Stimulated activated CD4-positive, alpha-beta T cell treated with anti-CD3 and anti-CD28 coated beads, Interleukin-15, amount 100 ng/mL, for 24 hours (primary cell): ENCODE measurements around the gene ZCCHC4.
A peak's percentile ranks its signal among the peaks of the same experiment; 100 is the strongest.
"Not testable (repeated sequence)": the region's sequence is repeated elsewhere in the genome, so short reads cannot be mapped to it uniquely, and the experiment has no call there.

ENCODE experiments used
- DNase-seq: peaks from one replicate; pipeline ENCODE4 v3.0.0-alpha.2; 2020

Gene ZCCHC4

DNA sequence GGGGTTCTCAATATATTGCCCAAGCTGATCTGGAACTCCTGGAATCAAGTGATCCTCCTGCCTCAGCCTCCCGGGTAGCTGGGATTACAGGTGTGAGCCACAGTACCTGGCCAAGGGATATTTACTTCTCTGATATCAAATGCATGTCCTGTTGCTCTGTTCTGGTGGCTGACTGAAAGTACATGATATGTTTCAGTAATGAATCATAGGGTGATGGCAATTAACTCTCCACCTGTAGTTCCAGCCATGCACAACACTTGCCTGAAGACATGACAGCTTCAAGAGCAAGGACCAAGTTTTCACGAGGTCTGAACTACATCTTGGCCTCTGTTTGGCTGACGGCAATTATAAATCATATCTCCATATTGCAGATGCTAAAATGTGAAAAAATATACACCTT lies 9.1 kb downstream of the ZCCHC4 start:
- DNase-seq: no peak

DNA sequence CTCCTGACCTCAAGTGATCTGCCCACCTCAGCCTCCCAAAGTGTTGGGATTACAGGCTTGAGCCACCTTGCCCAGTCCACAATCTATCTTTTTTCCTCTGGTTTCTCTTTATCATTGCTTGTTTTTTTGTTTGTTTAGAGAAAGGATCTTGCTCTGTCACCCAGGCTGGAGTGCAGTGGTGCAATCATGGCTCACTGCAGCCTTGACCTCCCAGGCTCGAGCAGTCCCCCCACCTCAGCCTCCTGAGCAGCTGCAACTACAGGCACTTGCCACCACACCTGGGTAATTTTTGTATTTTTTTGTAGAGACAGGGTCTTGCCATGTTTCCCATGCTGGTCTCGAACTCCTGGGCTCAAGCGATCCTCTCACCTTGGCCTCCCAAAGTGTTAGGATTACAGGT lies 15.9 kb downstream of the ZCCHC4 start:
- DNase-seq: not testable (repeated sequence)

DNA sequence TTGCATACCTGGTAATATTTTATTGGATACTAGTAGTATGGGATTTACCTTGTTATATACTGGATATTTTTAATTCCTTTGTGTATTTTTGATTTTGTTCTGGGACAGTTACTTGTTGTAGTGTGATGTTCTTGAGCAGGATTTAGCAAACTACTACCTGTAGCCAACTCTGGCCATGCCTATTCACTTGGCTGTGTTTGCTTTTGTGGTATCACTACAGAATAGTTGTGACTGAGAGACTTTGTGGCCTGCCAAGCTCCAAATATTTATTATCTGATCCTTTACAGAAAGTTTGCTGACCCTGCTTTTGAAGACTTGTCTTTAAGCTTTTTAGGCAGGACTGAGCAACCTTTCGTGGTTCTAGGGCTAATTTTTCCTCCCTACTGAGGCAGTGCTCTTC lies 17.8 kb downstream of the ZCCHC4 start:
- no peak for DNase-seq

DNA sequence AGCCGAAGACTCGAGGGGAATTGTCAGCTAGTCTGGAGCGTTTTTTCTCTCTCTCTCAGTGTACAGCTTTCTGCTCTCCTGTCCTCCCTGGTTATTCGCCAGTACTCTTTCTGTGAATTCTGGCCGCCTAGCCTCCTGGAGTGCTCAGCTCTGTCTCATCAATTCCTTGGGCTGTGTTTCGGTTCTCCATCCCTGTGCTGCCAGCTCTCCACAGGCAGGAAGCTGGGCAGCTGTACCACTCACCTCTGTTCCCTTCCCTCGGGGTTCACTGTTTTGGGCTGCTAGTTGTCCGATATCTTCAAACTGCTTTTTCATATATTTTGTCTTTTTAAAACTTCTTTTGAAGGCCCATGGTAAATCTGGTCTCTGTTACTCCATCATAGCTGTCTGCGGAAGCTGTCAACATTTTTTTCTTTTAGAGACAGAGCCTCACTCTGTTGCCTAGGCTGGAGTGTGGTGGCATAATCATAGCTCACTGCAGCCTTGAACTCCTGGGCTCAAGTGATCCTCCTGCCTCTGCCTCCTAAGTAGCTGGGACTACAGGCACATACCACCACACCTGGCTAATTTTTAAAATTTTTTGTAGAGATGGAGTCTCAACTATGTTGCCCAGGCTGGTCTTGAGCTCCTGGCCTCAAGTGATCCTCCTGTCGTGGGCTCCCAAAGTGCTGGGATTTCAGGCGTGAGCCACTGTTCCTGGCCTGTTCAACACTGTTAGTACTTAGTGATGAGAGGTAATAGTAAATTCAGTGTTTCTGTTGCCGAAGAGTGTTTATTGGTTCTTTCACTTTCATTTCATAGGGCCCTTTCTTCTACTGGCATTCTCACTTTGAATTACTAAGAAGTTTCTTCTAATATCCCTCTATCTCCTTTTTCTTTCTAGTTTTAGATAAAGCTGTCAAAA lies 18.6 kb downstream of the ZCCHC4 start:
- no peak for DNase-seq

DNA sequence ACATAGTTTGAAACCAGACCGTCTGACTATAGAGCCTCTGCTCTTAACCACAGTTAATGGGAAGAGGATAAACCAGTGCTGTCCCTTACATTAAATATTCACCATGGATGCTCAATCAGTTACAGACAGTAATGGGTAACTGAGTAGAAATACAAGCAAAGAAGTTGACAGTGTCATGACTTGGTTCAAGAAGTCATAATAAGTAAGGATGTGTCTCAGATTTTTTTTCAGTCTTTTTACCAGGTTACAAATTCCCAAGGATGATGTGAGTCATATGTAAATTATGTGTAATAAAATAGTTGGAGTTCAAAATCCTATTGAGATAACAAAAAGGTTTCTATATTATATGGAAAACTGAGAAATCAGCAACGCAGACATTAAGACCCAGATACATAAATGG lies 31.1 kb downstream of the ZCCHC4 start:
- DNase-seq: no peak

DNA sequence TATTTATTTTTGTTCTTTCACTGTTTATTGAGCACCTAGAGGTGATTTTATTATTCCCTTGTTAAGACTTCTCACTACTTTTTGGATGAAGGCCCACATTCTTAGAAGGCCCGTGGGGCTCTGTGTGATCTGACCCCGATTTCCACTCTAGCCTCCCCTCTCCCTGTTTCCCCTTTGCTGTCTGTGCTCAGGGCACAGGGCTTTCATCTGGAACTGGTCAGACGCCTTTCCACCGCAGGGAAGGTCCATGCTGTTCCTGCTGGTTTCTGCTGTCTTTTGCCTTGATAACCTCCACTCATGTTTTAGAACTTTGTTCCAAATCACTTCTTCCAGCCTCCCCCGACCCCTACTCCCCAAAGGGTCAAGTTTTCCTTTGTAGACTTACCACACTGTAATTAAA lies 33.2 kb downstream of the ZCCHC4 start:
- DNase-seq: no peak

DNA sequence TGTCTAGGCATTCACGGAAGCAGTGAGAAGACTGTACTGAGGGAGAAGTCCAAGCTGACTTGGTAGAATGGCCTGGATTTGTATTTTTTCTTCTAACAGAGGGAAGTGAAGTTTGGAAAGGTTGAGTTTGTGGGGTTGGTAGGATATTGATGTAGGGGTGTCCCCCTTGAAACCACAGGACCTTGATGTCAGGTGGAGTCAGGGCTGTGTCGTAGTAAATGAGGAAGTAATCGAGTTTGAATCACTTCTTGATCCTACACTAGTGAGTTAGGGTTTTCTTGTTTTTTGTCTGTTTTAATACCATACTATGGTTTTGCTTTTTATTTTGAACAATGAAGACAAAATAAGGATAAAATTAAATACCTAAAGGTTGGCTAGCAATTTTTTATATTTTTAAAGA lies 34.3 kb downstream of the ZCCHC4 start:
- DNase-seq: no peak

DNA sequence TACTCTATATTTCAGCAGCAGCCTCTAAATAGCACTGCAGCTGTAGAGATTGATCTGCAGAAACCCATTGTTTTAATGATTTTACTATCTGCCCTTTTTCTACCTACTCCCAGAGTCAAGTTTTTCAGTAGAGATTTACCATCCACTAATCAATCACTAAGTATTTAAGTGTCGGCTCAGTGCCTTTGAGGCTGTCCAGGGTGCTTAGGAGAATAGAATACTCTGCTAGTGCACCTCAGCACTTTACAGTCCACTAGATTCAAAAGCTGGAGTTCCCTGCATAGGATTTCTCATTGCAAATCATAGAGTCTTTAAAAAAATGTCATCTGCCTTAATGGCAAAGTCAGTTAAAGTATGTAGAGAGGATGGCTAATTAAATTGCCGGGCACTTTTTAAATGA lies 34.9 kb downstream of the ZCCHC4 start:
- DNase-seq: no peak

DNA sequence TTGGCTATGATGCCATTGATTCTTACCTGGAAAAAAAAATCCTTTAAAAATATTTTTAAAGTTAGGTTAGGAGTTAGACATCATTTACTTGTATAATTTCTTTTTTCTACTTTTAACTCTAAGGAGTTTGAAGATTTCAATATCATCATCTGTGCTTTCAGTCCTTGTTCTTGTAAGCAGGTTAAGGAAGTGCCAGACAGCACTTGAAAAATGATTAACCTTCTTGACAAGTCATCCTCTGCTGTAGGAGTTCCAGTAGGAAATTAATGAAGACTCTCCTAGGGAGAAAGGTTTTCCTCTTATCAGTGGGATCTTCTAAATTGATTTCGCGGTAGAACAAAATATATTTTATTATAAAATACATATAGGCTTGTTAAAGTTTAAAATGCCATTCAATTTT lies 35.4 kb downstream of the ZCCHC4 start:
- no peak for DNase-seq

DNA sequence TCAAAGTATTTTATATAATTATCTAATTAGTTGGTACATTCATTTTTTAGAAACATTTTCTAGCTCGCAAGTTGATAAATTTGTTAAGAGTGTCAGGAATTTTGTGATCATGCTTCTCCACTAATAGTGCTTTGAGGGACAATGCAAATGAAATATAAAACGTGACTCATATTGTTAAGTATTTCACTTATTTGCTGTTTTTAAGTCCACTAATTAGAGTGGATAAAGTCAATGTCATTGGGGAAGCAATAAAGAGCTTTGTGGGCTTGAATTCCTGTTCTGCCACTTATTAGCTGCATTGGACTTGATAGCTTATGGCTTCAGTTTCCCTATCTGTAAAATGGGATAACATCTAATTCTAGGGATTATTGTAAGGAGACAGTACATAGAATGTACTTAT lies 38.0 kb downstream of the ZCCHC4 start:
- no peak for DNase-seq

DNA sequence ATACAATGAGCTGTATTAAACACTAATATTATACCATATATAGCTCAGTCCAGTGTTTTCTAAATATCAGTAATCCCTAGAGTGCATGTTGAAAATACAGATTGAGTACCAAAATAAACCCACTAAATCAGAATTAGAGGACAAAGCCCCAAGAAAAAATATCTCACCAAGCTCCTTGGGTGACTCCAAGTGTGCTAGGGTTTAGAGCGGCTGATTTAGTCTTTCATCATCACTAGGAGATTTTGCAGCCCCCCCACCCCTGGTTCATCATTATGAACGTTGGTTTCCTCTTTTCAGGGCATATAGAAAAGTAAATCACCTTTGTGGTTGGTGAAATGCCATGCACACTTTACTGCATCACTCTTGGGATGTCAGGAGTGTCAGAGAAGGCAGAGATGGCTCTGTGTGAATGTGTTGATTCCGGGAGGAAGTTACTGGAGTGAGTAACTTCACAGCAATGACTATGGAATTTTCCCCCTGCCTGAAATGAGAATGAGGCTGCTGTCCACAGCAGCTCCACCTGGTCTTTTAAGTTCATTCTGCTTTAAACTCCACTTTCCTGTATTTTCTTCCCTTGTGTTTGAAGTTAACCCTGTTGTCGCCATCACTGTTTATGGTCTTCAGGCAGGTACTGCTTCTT lies 39.3 kb downstream of the ZCCHC4 start:
- DNase-seq: no peak

DNA sequence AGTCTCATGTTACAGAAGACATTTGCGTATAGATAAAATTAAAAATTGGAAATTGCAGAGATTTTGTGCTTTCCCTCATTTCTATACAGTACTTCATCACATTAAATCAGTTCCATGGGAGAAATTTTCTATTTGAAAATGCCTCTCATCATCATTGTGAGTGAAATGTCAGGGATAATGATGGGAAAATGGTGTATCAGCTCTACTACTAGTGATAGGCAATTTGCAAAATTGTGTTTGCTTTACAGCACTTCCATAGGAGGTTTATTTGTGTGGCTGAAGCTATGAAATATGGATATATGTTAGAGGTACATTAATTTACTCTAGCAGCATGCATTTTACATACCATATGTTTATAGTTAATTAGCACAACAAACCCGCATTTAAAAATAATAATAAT lies 43.5 kb downstream of the ZCCHC4 start:
- no peak for DNase-seq

DNA sequence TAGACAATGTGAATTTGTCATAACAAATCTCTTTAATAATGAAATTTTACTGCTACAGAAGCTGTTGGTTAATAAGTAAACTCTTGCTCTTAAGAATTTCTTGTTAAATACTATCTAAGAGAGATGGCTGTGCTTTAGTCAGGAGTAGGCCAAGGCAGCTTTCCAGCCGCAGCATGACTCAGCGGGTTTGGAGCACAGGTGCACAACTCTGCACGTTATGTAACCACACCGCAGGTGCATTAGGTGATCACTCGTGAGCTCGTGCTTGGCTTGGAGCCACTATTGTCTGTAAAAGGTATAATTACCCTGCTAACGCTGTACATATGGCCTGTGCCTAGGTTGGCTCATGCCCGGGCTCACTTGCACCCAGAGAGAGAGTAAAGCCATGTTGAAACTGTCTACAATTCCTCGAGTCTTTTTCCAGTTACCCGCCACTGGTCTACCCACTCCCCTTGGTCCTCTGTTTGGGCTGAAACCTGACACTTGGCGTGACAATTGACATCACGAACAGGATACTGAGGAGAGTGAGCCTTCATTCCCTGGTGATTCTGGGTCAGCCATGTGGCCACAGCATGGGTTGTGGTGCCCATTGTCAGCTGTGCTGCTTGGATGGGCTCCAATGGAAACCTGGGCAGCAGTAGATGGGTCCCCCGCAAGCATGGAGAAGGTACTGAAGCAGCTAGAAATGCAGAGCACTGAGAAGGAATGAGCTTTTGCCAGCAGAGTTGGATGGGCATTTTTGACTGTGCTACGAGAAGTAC lies 46.1 kb downstream of the ZCCHC4 start:
- DNase-seq: no peak

DNA sequence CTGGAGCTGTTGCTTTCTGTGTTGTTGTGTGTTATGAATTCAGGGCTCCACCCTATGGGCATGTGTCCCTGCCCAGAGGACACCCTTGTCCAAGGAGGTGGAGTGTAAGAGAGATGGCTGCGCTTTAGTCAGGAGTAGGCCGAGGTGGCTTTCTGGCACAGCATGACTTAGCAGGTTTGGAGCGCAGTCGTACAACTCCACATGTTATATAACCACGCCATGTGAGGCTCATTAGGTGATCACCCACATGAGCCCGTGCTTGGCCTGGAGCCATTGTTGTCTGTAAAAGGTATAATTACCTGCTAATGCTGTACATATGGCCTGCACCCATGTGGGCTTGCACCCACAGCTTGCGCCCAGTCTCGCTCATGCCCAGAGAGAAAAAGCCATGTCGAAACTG lies 48.7 kb downstream of the ZCCHC4 start:
- DNase-seq: no peak

DNA sequence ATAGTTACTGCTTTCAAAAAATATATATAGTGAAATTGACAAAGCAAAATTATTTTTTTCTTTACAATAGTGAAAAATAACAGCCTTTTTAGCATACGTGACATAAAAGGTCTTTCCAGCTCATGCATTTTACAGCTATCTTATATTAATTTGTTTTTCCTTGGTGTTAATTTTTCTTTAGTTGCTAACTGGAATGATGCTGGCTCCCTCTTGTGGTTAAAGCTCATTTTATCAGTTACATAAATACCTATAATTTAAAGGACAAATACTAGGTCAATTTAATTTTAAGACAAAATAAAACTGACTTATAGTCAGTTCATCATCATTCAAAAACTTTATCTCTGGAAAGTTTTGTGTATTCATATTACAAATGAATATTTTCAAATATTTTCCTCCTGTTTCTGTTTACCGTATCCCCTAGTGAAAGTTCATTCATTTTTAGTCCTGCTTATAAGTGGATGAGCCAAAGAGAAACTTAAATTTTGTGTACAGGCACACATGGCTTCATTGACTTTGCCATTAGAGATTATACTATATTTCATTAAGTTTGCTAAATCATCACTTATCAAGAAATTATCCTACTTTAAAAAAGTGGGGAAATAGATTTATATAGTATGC lies 54.5 kb downstream of the ZCCHC4 start:
- no peak for DNase-seq

DNA sequence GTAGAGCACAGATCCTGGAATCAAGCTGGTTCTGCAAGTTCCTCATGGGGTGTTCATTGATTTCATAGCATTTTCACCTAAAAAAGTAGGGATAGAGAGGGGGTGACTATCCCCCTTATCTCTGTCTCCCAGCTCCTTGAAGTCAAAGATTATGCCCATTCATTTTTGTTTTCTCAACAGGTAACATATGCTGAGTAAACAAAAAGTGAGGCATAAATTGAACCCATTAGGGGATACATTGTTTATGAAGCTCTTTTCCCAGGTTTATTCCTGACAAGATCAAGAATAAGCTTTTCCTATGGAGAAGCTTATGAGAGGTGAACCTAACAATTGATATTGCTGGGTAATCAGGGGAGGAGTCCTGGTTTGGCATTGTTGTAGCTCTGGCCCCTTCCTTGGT lies 55.3 kb downstream of the ZCCHC4 start:
- DNase-seq: no peak

DNA sequence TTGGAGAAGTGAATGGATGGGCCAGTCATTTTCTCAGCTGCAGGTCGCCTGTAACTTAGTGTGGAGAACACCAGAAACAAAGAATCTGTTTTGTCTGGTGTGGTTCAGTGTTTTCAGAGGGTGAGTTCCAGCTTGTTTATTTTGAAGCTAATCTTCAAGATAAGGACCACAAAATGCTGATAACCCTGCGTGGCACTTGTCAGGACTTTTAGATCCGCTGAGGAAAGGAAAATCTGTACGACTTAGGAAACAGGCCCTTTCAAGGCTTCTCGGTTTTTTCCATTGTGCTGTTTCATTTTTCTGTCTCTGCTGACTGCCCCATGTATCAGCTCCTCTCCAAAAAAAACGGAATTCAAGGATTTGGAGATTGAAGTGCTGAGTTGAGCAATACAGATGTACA lies 55.7 kb downstream of the ZCCHC4 start:
- DNase-seq: no peak

DNA sequence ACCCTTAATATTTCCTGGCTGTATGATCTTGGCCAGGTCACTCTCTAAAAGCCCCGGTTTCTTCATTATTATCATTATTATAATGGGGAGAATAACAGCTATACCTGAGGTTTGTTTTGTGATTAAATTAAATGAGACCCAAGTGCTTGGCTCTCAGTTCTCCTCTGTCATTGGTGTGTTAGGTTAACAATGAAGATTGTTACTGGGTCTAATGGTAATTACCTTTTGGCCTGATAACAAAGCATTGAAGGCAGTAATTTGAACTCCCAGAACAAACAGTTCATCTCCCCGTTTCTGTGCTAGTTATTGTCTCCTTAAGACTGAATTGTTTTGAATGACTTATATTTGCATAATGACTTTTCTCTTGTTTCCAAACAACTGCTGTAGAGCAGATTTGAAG lies 57.7 kb downstream of the ZCCHC4 start:
- no peak for DNase-seq

DNA sequence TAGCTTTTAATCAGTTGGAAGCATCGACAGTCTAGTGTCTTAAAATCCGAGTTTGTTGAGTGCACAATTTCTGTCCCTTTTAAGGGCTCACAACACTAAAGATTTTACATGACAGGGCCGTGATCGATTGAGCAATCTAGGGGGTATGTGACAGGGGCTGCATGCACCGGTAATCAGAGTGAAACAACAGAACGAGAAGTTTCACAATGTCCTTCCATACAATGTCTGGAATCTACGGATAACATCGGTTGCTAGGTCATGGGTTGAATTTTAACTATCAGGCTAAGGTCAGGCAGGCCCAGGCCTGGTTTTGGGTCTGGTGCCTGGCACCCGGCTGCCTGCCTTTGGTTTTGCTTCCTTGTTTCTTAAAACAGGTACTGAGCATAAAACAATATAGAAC lies 60.0 kb downstream of the ZCCHC4 start:
- not testable (repeated sequence) for DNase-seq

DNA sequence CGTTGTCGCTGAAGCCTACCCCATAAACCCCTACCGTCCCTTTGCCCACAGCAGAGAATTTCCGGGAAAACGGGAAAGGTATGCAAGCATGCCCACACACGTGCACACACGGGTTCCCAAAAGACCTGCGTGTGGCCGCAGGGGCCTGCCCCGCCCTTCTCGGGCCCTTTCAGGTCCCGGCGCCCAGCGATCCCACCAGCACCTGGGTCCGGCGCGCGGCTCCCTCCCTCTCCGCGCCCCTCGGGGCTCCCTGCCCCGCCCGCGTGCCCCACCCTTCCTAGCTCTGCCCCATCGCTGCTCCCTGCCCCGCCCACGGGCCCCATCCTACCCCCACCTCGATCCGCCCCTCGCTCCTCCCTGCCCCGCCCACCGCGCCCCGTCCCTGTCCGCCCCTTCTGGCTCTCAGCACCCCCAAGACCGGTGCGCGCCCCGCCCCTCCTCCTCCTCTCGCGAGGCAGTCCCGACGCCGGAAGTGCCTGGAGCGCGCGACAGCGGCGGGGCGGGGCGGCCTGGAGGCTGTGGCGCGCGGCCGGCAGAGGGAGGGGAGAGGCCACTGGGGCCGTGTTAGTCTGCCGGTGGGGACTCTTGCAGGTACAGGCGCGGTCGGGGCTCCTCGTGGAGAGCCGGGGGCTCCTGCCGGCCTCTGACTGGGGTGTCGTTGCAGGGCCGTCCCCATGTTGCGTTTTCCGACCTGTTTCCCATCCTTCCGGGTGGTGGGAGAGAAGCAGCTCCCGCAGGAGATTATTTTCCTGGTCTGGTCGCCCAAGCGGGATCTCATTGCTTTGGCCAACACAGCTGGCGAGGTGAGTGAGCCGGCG lies 64.4 kb downstream of the ZCCHC4 start, which contains the start of gene ANAPC4:
Gene ANAPC4, plus strand, starts transcription at position 510 of the 818 bp plus-strand sequence. Its CDS starts 165 bp downstream, at position 675.
- peak; percentile 100 for DNase-seq

DNA sequence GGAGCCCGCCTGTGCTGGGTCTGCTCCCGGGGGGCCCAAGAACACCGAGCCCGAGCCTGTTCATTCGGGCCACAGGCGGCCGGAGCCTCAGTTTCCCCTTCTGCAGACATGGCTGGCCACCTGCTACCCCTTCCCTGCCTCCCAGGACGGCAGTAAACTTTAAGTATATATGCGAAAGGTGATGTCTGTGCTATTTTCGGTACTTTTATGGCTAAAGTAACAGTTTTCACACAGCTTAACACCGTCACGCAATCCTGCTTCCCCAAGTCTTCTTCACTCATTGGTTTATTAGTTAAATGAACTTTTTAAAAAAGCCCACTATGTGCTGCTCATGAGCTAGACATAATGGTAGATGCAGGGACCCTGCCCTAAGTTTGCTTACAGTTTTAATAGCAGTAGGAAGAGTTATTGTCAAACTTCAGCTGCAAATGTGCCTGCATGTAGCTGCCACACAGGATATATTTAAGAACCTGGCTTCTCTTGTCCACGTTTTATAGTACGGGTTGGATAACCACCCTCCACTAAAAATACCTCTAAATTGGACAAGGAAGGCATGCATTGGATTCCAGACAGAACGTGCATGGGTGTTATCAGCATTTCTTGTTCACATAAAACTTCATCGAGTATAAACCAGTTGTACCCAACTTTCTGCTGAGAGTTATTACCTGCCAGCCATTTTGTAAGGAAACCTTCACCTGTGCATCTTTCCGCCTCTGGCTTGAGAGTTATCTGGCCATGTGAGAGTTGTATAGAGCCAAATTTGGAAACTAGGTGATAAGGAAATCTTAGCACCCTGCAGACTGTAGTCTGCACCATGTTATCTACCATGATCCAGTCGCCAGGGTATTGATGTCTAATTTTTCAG lies 65.2 kb downstream of the ZCCHC4 start:
- DNase-seq: no peak

DNA sequence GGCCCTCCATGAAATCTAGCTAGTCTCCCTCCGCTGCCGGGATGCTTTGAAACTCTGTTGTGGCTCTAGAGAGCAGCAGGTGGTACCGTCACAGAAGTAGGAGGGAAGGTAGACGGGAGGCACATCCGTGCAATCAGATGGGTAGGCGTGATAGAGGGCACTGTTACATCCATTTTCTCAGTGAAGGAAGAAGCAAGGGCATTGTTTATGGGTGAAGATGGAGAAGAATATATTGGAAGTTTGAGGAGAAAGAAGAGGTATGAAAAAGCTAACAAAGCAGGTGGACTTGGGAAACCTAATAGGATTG lies 65.8 kb downstream of the ZCCHC4 start:
- DNase-seq: no peak
